GM23338 (cell line): ENCODE results near the gene TBX2. TPM values are rescaled to one million over a fixed set of nuclear protein-coding genes. Genes with fewer than 3 reads are reported as not detected.
"Not testable (repeated sequence)": the region's sequence is repeated elsewhere in the genome, so short reads cannot be mapped to it uniquely, and the experiment has no call there.

Source experiments
- ATAC-seq: fragments of 200-7000 bp; cut with Tn5 transposase; 3 replicates; pipeline ENCODE4 v1.9.1; 2020
- DNase-seq: peaks from one replicate; pipeline ENCODE4 v3.0.0-alpha.2; 2015; ENCODE audit warnings: low spot score
- H2AFZ ChIP-seq: fragments of 200-600 bp; sonication (generic); 2 replicates; pipeline ENCODE4 v1.8.0; 2016; ENCODE audit warnings: antibody characterized with exemption, mild to moderate bottlenecking, moderate library complexity
- H3F3A ChIP-seq: fragments of 200-600 bp; sonication (generic); replicated peaks from 2 replicates; pipeline ENCODE4 v1.8.0; 2017; ENCODE audit warnings: antibody characterized with exemption, mixed run types, low read depth
- H3K27ac ChIP-seq: fragments of 200-600 bp; sonication (generic); 2 replicates; pipeline ENCODE4 v1.6.1; 2016; ENCODE audit warnings: low read depth
- H3K27me3 ChIP-seq: fragments of 200-600 bp; sonication (generic); 2 replicates; pipeline ENCODE4 v1.8.0; 2016; ENCODE audit warnings: mild to moderate bottlenecking, mixed run types, moderate library complexity; ENCODE audit not compliant: insufficient read depth
- H3K36me3 ChIP-seq: fragments of 200-600 bp; sonication (generic); 2 replicates; pipeline ENCODE4 v1.8.0; 2016; ENCODE audit warnings: mild to moderate bottlenecking; ENCODE audit not compliant: insufficient read depth
- H3K4me1 ChIP-seq: fragments of 200-600 bp; sonication (generic); 2 replicates; pipeline ENCODE4 v1.8.0; 2016; ENCODE audit warnings: mild to moderate bottlenecking, moderate library complexity; ENCODE audit not compliant: insufficient read depth
- H3K4me2 ChIP-seq: fragments of 200-600 bp; sonication (generic); 2 replicates; pipeline ENCODE4 v1.7.1; 2017; ENCODE audit warnings: mixed run types
- H3K4me3 ChIP-seq: fragments of 200-600 bp; sonication (generic); 2 replicates; pipeline ENCODE4 v1.6.1; 2016; ENCODE audit warnings: mixed run types
- H3K79me2 ChIP-seq: fragments of 200-600 bp; sonication (generic); replicated peaks from 2 replicates; pipeline ENCODE4 v1.8.0; 2017; ENCODE audit warnings: mild to moderate bottlenecking; ENCODE audit not compliant: insufficient read depth
- H3K9me2 ChIP-seq: fragments of 200-600 bp; sonication (generic); 2 replicates; pipeline ENCODE4 v1.8.0; 2017; ENCODE audit not compliant: insufficient read depth
- H4K20me1 ChIP-seq: fragments of 200-600 bp; sonication (generic); replicated peaks from 2 replicates; pipeline ENCODE4 v1.8.0; 2017; ENCODE audit warnings: mild to moderate bottlenecking; ENCODE audit not compliant: insufficient read depth
- H3K27ac Mint-ChIP-seq: 2 replicates; pipeline ENCODE4 v1.8.0; 2020; ENCODE audit warnings: inconsistent platforms, mild to moderate bottlenecking, moderate library complexity, mixed read lengths
- H3K27me3 Mint-ChIP-seq: 3 replicates; pipeline ENCODE4 v1.8.0; 2022; ENCODE audit warnings: low read depth, mild to moderate bottlenecking, moderate library complexity, mixed read lengths, inconsistent platforms; ENCODE audit not compliant: insufficient read depth, poor library complexity
- H3K36me3 Mint-ChIP-seq: 3 replicates; pipeline ENCODE4 v1.8.0; 2021; ENCODE audit warnings: low read depth, mild to moderate bottlenecking, inconsistent platforms, moderate library complexity, mixed read lengths
- H3K4me1 Mint-ChIP-seq: 3 replicates; pipeline ENCODE4 v1.8.0; 2020; ENCODE audit warnings: mild to moderate bottlenecking, inconsistent platforms, mixed read lengths
- H3K4me3 Mint-ChIP-seq: 3 replicates; pipeline ENCODE4 v1.8.0; 2021; ENCODE audit warnings: moderate library complexity, mild to moderate bottlenecking, inconsistent platforms, mixed read lengths
- H3K9me3 Mint-ChIP-seq: 3 replicates; pipeline ENCODE4 v1.8.0; 2020; ENCODE audit warnings: moderate library complexity, mild to moderate bottlenecking, inconsistent platforms, mixed read lengths
- CREB1 ChIP-seq: fragments of 250-450 bp; sonication (Bioruptor Pico); IDR thresholded peaks from 2 replicates; pipeline ENCODE4 v1.5.0; 2020; ENCODE audit warnings: low read depth, mild to moderate bottlenecking, moderate library complexity
- EZH2 ChIP-seq: fragments of 200-600 bp; sonication (generic); IDR thresholded peaks from one replicate; pipeline ENCODE4 v1.8.0; 2017; ENCODE audit warnings: antibody characterized with exemption, mild to moderate bottlenecking, low read depth; ENCODE audit not compliant: unreplicated experiment
- EZH2phosphoT487 ChIP-seq: fragments of 200-600 bp; sonication (generic); IDR thresholded peaks from one replicate; pipeline ENCODE4 v1.8.1; 2018; ENCODE audit warnings: antibody characterized with exemption; ENCODE audit not compliant: unreplicated experiment
- JUNB ChIP-seq: IDR thresholded peaks from one replicate; pipeline ENCODE4 v1.6.1; 2016; ENCODE audit warnings: antibody characterized with exemption; ENCODE audit not compliant: unreplicated experiment
- POLR2AphosphoS5 ChIP-seq: IDR thresholded peaks from 2 replicates; pipeline ENCODE4 v1.6.1; 2016; ENCODE audit warnings: antibody characterized with exemption, low read depth
- ZNF114 ChIP-seq: fragments of 250-450 bp; sonication (Bioruptor Pico); IDR thresholded peaks from 2 replicates; pipeline ENCODE4 v1.5.0; 2020; ENCODE audit warnings: mild to moderate bottlenecking, moderate library complexity
- ZNF331 ChIP-seq: fragments of 250-450 bp; sonication (Bioruptor Pico); IDR thresholded peaks from 2 replicates; pipeline ENCODE4 v1.5.0; 2020; ENCODE audit warnings: low read depth, mild to moderate bottlenecking, moderate library complexity
- polyA plus RNA-seq: library from polyadenylated mRNA; unstranded; fragments of >200 nt; fragmentation: Nextera tagmentation; extraction: Ambion mirVana; gene quantifications from 2 replicates; pipeline ENCODE4 v1.2.1, GENCODE V29; 2016
- total RNA-seq: library from RNA; depleted of rRNA; stranded (reverse); fragments of >200 nt; shearing (Covaris generic); gene quantifications from 2 replicates; pipeline ENCODE4 v1.2.3, GENCODE V29; 2014
- TF ChIP-seq, protein P1 (sequence below): IDR thresholded peaks from 2 replicates; pipeline ENCODE4 v1.6.1; 2016; ENCODE audit warnings: antibody characterized with exemption
- TF ChIP-seq, protein P2 (sequence below): IDR thresholded peaks from one replicate; pipeline ENCODE4 v1.6.1; 2018; ENCODE audit warnings: antibody characterized with exemption; ENCODE audit not compliant: unreplicated experiment

Gene TBX2
- total and polyA plus RNA-seq, 2 experiments from 2014 or later = not detected

DNA sequence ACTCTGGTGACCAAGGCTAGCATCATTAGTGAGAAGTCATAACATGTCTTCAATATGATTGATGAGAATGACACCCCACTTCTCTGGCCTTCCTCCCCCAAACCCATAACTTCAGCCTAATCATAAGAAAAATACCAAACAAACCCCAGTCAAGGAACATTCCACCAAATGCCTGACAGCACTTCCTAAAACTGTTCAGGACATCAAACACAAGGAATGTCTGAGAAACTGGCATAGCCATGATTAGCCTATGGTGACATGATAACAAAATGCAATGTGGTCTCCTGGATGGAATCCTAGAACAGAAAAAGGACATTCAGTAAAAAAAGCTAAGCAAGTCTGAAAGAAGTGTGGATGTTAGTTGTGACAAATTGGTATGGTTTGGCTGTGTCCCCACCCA lies 27.9 kb downstream of the TBX2 start (continued):
- TF ChIP-seq, protein P1, sequence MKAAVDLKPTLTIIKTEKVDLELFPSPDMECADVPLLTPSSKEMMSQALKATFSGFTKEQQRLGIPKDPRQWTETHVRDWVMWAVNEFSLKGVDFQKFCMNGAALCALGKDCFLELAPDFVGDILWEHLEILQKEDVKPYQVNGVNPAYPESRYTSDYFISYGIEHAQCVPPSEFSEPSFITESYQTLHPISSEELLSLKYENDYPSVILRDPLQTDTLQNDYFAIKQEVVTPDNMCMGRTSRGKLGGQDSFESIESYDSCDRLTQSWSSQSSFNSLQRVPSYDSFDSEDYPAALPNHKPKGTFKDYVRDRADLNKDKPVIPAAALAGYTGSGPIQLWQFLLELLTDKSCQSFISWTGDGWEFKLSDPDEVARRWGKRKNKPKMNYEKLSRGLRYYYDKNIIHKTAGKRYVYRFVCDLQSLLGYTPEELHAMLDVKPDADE = no peak
- TF ChIP-seq, protein P2, sequence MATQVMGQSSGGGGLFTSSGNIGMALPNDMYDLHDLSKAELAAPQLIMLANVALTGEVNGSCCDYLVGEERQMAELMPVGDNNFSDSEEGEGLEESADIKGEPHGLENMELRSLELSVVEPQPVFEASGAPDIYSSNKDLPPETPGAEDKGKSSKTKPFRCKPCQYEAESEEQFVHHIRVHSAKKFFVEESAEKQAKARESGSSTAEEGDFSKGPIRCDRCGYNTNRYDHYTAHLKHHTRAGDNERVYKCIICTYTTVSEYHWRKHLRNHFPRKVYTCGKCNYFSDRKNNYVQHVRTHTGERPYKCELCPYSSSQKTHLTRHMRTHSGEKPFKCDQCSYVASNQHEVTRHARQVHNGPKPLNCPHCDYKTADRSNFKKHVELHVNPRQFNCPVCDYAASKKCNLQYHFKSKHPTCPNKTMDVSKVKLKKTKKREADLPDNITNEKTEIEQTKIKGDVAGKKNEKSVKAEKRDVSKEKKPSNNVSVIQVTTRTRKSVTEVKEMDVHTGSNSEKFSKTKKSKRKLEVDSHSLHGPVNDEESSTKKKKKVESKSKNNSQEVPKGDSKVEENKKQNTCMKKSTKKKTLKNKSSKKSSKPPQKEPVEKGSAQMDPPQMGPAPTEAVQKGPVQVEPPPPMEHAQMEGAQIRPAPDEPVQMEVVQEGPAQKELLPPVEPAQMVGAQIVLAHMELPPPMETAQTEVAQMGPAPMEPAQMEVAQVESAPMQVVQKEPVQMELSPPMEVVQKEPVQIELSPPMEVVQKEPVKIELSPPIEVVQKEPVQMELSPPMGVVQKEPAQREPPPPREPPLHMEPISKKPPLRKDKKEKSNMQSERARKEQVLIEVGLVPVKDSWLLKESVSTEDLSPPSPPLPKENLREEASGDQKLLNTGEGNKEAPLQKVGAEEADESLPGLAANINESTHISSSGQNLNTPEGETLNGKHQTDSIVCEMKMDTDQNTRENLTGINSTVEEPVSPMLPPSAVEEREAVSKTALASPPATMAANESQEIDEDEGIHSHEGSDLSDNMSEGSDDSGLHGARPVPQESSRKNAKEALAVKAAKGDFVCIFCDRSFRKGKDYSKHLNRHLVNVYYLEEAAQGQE = no peak
- no peak for TF ChIP-seq POLR2AphosphoS5
- no peak for TF ChIP-seq CREB1

DNA sequence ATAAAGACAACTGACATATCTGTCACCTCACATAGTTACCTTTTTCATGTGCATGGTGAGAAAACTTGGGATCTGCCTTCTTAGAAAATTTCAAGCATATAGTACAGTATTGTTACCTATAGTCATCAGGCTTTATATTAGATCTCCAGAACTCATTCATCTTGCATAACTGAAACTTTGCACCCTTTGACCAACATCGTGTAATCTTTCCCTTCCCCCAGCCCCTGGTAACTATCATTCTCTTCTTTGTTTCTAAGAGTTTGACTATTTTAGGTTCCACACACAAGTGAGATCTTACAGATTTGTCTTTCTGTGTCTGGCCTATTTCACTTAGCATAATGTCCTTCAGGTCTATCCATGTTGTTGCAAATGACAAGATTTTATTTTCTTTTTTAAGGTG lies 29.6 kb downstream of the TBX2 start:
- no peaks in the 10 kb centered on the region for H3K4me1 ChIP-seq
- DNase-seq (no peak), ATAC-seq (no peak)
- Mint-ChIP-seq H3K4me1 (peaks cover 9% of the 10 kb centered on the region; the same call in 2 of the 3 replicates), H3K36me3 (no peaks in the 10 kb centered on the region), H3K27me3 (peaks cover 7% of the 10 kb centered on the region), H3K4me3 (no peak overlapping the region), H3K27ac (no peak overlapping the region), H3K9me3 (no peaks in the 10 kb centered on the region)
- no peaks in the 10 kb centered on the region for H3K27me3 ChIP-seq
- no peak overlapping the region for H3K4me3 ChIP-seq
- no peaks in the 10 kb centered on the region for H3K9me2 ChIP-seq
- no peaks in the 10 kb centered on the region for H3K79me2 ChIP-seq
- no peak overlapping the region for H3K4me2 ChIP-seq
- H3F3A ChIP-seq = no peaks in the 10 kb centered on the region
- H3K36me3 ChIP-seq = no peaks in the 10 kb centered on the region
- TF ChIP-seq, protein P1 = no peak
- no peak for TF ChIP-seq ZNF114 (CRISPR knock-in tag)
- no peak for TF ChIP-seq CREB1
- no peak for TF ChIP-seq POLR2AphosphoS5
- no peak for TF ChIP-seq ZNF331 (CRISPR knock-in tag)
- no peak for TF ChIP-seq EZH2
- TF ChIP-seq JUNB = no peak
- no peak for TF ChIP-seq EZH2phosphoT487
- no peak overlapping the region for H3K27ac ChIP-seq
- no peaks in the 10 kb centered on the region for H4K20me1 ChIP-seq
- H2AFZ ChIP-seq = no peak overlapping the region

DNA sequence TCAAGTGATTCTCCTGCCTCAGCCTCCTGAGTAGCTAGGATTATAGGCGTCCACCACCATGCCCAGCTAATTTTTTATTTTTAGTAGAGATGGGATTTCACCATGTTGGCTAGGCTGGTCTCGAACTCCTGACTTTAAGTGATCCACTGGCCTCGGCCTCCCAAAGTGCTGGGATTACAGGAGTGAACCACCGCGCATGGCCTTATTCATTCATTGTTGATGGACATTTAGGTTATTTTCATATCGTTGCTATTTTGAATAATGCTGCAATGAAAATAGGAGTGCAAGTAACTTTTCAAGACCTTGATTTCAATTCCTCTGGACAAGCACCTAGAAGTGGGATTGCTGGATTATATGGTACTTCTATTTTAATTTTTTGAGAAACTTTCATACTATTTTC lies 30.2 kb downstream of the TBX2 start:
- not testable (repeated sequence) for H3K4me2 ChIP-seq, H3K4me1 ChIP-seq, H3K4me3 ChIP-seq, H3K27me3 ChIP-seq, H4K20me1 ChIP-seq, H3K36me3 Mint-ChIP-seq, H3K27ac ChIP-seq, H3K9me3 Mint-ChIP-seq, H3F3A ChIP-seq, H2AFZ ChIP-seq, ATAC-seq, H3K79me2 ChIP-seq, H3K4me1 Mint-ChIP-seq, H3K36me3 ChIP-seq, H3K27me3 Mint-ChIP-seq, H3K9me2 ChIP-seq, DNase-seq, H3K4me3 Mint-ChIP-seq, H3K27ac Mint-ChIP-seq
